NOMO-1 treated with dmso at 0.1 percent for 144 hours (cell line): ENCODE measurements around the gene DPM3.
"Not testable (repeated sequence)": the region's sequence is repeated elsewhere in the genome, so short reads cannot be mapped to it uniquely, and the experiment has no call there.

Experiments used
- DNase-seq: peaks from one replicate; lab custom pipeline; 2025; ENCODE audit not compliant: unreplicated experiment; lab: John Stamatoyannopoulos, UW

Gene DPM3, protein sequence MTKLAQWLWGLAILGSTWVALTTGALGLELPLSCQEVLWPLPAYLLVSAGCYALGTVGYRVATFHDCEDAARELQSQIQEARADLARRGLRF

DNA sequence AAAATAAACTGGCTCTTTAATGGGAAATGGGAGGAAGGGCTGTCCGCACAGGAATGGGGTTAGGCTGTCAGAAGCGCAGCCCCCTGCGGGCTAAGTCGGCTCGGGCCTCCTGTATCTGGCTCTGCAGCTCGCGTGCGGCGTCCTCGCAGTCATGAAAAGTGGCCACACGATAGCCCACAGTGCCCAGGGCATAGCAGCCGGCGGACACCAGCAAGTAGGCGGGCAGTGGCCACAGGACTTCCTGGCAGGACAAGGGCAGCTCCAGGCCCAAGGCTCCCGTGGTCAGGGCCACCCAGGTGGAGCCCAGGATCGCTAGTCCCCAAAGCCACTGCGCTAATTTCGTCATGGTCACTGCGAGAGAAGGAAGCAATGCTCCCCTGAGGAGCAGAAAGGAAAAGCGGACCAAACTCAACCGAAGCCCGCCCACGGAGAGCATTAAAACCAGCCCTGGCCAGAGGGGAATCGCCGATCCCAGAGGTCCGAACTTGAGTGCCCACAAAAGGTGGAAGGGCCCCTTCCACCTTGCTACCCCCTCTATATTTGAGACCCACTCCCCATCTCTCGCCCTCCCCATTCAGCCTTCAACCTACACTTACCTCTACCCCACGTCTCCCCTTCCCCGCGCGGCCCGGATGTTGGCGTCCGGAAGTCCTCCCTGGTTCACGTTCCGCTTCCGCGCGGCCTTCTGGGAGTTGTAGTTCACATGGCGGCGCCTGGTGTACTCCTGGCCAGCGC, at the start of gene DPM3:
DPM3 (minus strand) TSS at position 637 of the 735 bp plus-strand sequence; CDS start at position 346, 291 bp downstream.
- peak; percentile 78 for DNase-seq

DNA sequence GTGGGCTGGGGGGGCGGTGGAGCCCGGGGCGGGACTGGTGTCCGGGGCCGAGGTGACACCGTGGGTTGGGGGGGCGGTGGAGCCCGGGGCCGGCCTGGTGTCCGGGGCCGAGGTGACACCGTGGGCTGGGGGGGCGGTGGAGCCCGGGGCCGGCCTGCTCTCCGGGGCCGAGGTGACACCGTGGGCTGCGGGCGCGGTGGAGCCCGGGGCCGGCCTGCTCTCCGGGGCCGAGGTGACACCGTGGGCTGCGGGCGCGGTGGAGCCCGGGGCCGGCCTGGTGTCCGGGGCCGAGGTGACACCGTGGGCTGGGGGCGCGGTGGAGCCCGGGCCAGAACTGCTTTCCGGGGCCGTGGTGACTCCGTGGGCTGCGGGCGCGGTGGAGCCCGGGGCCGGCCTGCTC, 49.6 kb upstream of the DPM3 start:
- not testable (repeated sequence) for DNase-seq

DNA sequence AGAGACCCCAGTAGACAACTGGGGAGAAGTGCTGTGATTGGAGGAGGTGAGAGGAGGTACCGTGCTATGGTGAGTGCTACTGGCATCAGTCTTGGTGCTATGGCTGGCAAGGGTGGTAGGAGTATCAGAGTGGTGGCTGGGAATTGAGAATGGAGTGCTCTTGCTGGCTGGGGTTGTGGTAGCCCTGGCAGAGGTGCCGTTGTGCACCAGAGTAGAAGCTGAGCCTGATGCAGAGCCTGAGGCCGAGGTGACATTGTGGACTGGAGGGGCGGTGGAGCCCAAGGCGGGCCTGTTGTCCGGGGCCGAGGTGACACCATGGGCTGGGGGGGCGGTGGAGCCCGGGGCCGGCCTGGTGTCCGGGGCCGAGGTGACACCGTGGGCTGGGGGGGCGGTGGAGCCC, 47.9 kb upstream of the DPM3 start:
- no peak for DNase-seq

DNA sequence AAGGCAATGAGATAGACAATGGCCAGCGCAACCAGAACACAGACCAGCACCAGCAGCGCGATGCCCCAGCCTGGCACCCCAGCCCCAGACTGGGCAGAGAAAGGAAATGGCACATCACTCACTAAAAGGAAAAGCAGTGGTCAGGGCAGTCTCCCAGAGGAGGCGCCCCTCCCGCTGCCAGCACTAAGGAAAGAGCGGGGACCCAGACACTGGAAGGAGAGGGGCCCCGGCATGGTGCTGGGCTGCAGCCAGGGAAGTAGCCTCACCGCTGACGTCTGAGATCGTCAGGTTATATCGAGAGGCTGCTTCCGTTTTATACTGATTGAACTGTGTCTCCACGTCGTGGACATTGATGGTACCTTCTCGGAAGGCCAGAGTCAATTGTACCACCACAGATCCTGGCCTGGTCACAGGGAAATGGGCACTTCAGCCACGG, 47.1 kb upstream of the DPM3 start:
- no peak for DNase-seq

DNA sequence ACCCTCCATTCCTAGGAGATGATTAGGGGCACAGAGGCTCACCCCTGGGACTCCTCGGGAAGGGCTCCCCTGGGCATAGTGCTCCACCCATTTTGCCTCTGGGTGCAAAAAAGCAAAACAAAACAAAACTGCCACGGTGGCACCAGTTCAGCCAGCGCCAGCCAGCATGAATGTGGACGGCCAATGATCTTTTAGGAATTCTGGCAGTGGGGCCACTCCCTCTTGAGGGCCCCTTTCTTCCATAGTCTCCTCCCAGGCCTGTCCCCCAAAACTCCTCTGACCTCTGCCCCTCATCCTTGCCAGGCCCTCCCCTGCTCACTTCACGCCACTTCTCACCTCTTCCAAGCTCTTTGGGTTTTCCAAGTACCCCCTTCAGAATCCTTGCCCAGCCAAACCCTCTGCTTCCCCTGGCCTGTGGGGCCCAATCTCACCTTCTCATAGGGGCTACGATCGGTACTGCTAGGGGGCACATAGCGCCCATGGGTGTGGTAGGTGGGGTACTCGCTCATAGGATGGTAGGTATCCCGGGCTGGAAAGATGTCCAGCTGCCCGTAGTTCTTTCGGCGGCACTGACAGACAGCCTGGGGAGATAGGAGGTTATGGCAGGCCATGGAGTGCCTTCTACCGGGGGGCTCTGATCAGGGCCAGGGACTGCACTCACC, 46.6 kb upstream of the DPM3 start:
- no peak for DNase-seq

DNA sequence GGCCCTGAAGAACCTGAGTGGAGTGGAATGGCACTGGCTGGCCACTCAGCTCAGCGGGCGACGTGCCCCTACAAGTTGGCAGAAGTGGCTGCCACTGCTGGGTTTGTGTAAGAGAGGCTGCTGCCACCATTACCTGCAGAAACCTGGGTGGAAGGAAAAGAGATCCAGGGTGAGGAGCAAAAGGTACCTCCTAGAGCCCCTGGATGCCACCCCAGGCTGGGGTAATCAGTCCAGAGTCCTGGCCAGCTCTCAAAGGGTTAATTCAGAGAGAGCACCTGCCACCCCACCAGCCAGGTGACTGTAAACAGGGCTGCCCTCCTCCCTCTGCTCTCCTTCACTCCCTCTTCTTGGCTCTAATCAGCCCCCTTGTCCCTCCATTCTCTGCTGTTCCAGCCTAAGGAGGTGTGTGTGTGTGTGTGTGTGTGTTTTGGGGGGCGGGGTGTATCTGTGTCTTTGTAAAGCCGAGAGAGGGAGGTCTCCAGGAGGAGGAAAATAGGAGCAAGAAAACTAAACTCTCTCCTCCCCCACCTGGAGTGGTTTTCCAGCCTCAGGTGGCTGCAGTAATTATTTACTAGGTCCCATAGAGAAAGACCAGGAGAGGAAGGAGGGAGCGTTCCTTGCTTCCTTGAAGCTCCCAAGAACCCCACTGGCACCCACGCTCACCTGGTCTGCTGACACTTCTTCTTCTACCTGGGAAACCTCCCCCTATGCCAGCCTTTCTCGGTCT, 45.9 kb upstream of the DPM3 start:
- DNase-seq, result no peak

DNA sequence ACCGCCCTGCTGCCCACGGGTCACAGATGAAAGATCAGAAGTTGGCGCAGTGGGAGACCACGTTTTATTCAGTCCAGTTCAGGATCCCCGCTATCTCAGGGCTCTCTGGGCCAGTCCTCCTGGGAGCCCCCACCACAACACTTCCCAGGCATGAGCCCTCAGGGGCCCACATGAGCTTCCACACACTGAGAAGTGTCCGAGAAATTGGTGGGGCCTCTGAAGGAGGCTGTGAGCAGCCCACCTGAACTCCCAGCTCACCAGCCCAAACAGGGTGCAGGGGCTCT, 45.4 kb upstream of the DPM3 start:
- no peak for DNase-seq

DNA sequence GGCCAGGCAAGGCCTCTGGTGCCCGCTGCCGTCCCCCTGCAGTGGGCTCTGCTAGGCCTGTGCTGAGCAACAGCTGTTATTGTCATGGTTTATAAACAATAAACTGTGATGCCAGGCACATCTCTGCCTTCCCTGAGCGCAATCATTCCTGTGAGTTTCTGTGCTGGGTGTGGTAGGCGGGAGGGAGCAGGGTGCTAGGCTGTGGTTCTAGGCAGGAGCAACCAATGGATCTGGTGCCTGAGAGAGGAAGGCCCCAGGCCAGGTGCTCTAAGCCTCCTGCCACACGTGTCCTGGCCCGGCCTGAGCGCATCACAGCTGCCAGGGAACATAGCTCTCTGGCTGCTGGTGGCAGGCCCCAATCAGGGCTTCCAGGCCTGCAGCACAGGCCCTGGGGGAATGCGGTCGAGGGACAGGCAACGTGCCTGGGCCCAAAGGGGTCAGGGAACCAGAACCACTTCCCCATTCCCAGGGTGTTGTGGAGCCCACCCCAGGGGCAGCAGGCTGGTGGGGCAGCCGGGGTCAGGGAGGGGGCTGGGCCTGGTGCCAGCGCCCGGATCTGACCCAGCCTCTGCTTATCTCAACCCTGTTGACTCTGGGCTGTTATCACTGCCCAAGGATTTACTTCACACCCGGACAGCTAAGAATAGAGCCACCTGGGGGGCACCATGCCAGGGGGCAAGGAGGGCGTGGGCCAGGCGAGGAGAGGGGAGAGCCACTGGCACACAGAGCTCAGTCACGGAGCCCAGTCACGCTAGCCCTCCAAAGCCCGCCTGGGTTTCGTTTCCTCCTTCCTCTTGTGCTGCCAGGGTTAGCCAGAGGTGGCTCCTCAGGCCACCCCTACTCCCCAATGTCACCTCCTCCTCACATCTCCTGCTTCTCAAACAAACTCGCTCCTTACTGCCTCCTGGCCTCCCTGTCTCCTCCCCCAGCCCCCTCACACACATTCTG, 44.8 kb upstream of the DPM3 start:
- peak; percentile 92 for DNase-seq

DNA sequence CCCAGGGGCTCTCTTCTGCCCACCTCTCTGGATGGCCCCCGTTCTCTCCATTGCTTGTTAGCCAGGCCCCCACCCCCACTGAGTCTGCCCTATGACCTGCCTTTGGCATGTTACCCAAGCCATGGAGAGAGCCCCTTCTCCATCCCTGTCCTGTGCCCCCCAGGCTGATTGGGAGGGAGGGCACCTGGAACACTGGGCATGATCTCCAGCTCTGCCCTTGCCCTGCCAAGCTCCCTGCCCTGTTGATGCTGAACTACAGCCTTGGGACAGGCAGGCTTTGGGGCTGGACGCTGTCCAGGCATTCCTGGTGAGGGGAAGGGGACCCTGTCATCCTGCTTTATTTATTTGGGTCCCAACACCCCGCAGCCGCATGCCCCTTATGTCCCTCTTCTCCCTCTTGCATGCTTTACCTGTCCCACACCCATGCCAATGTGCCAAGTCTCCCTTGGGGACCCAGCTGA, 44.0 kb upstream of the DPM3 start:
- DNase-seq, result no peak

DNA sequence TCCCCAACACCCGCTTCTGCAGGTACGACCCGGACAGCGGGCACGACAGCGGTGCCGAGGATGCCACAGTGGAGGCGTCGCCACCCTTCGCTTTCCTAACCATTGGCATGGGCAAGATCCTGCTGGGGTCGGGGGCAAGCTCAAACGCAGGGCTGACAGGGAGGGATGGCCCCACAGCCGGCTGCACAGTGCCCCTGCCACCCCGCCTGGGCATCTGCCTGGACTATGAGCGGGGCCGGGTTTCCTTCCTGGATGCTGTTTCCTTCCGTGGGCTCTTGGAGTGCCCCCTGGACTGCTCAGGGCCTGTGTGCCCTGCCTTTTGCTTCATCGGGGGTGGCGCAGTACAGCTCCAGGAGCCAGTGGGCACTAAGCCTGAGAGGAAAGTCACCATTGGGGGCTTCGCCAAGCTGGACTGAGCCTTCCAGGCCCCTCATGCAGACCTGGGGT, 43.5 kb upstream of the DPM3 start:
- DNase-seq, result no peak

DNA sequence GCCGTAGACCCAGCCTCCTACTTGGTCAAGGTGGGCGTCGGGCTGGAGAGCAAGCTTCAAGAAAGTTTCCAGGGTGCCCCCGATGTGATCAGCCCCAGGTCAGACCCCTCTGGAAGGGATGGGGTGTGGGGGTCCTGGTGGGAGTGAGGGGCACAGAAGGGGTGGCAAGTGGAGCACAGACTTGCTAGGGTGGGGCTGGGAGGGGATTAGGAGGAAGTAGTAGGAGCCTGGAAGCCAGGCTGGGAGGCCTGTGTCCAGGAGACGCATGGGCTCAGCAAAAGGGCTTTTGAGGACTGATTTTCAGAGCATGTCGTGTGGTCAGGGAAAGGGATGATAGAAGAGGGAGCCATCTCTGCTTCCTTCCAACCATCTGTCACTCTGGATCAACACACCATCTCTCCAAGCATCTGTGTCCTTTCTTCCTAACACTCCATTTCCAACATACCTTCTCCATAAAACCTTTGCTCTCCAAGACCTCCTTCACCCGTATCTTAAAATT, 41.8 kb upstream of the DPM3 start:
- no peak for DNase-seq

DNA sequence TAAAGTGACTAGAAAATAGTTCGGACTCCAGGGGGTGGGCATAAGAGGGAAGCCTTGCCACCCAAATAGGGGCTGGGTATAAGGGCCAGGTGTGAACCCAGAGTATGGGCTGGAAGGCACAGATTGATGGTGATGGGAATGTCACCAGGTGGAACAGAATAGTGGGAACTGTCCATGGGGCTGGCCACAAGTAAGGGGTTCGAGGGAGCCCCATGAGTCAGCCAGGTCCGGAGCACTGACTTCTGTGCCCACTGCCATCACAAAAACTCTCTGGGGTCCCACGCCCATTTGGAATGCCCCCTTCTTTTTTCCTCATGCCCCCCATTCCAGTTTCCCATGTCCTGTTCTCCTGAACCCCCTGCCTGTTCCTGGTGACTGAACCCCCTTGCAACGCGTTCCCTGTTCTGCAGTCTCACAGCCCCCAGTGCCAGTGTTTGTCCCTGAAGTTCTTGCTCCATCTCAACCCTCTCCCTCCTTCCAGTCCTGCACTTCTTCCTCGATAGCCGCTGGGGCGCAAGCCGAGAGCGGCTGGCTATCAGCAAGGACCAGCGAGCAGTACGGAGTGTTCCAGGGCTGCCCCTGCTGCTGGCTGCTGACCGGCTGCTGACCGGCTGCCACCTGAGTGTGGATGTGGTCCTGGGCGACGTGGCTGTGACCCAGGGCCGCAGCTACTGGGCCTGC, 41.2 kb upstream of the DPM3 start:
- DNase-seq, result no peak

DNA sequence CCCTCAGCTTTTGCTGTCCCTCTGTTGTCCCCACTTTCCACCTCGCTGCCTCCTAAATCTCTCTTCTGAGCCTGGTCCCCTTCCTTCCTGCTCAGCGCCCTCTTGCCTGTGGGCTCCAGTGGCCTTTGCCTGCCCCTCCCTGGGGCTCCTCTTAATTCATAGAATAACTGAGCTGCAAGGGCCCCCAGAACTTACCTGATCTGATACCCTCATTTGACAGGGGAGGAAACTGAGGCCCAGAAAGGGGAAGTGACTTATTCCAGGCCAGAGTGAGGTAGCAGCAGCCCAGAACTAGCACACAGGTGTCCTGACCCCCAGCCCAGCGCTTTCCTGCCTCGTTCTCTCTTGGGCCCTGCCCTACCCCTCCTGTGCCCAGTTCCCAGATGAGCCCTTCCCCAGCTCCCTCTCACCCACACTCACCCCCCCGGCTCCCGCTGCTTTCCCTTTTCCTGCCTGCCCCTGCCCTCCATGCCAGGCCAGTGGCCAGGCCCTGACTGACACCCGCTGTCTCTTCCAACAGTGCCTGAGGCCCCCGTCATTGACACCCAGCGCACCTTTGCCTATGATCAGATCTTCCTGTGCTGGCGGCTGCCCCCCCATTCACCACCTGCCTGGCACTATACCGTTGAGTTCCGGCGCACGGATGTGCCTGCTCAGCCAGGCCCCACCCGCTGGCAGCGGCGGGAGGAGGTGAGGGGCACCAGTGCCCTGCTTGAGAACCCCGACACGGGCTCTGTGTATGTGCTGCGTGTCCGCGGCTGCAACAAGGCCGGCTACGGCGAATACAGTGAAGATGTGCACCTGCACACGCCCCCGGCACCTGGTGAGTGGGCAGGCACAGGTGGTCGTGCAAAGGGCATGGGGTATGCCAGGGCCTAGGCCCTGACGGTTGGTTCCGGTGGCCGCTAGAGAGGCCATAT, 39.0 kb upstream of the DPM3 start:
- no peak for DNase-seq

DNA sequence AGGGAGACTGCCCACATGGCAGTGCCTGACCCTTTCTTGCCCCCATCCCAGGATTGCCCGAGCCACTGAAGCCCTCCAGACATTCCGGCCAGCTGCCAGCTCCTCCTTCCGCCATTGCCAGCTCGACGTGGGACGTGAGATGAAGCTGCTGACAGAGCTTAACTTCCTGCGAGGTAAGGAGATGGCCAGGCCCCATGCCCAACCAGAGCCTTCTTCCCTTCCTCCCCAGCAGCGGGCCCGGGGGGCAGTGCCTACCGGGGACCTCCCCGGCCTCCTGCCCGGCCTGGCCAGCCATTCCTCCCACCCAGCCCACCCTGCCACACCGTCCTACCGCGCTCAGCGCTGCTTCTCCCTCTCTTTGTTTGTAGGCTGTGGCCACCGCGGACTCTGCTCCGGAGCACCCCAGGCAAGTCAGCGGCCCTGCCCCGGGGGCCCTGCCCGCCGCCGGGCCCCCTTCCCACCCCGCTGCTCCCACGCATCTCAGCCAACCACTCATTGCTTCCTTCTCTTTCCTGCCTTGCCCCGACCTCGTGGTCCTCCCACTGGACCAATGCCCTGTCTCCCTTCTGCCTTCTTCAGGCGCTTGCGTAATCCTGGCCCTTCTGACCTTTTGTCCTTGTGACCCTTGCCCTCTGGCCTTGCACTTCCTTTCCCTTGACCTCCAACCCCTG, 38.2 kb upstream of the DPM3 start:
- DNase-seq, result peak; percentile 49

DNA sequence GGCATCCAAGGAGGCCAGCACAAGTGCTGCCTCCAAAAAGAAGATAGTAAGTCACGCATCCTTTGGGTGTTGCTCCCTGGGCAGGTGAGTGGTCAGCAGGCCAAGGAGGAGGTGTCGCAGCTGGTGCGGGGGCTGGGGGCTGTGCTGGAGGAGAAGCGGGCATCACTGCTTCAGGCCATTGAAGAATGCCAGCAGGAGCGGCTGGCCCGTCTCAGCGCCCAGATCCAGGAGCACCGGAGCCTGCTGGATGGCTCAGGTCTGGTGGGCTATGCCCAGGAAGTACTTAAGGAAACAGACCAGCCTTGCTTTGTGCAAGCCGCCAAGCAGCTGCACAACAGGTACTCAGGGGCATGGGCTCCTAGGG, 37.6 kb upstream of the DPM3 start:
- no peak for DNase-seq

DNA sequence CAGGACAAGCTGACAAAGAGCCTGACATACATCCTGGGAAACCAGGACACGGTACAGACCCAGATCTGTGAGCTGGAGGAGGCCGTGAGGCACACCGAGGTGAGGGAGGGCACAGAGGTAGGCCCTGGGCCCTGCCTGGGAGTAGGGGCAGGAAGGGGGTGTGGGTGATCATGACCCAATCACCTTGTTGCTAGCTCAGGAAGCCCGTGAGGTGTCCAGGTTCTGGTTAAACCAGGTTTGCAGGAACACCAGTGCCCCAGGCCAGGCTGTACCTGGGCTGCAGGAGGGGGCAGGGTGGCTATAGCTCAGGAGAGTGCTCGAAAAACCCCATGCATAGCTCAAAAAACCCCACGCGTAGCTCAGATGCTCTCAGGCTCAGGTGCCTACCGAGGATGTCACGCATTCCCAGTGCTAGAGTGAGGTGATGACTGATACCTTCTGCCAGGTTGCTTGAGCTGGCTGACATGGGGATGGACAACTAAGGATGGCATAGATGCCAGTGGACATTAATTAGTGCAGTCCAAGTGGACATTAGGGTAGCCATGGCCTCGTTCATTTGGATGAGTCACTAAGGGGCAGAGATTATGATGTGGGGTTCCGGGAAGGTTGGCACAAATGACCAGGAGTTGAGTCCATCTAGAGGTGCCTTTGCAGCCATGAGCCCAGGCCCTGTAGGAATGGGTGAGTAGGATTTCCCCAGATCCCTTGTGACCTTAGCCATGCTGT, 37.0 kb upstream of the DPM3 start:
- DNase-seq, result no peak

DNA sequence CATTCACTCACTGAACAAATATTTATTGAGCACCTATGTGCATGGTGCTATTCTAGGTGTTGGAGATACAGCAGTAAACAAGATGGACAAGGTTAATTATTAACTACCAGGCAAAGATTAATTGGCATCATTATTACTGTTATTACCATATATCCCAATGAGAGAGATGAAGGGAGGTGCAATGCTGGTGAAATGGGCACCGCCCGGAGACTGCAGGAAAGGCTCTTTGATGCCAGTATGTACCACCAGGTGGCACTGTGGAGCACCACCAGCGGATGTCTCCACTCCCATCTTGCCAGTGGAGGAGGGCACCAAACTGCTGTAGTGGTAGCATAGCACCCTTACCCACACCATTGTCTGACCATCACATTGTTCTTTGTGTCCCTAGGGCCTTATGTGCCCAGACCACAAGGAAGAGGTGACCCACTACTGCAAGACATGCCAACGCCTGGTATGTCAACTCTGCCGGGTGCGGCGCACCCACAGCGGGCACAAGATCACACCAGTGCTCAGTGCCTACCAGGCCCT, 36.3 kb upstream of the DPM3 start:
- DNase-seq, result peak; percentile 26
